GM12865 (cell line): Measurements from ENCODE around the gene TNFRSF25.
A peak's percentile ranks its signal among the peaks of the same experiment; 100 is the strongest.

Source experiments
- DNase-seq: peaks from one replicate; pipeline ENCODE4 v3.0.0; 2010; ENCODE audit warnings: low read depth
- H3K4me3 ChIP-seq: 2 replicates; pipeline ENCODE4 v1.5.1; 2011; ENCODE audit warnings: mild to moderate bottlenecking, low read depth, low read length, control low read depth
- TF ChIP-seq, protein P1 (sequence below): IDR thresholded peaks from 2 replicates; pipeline ENCODE4 v1.5.1; 2011; ENCODE audit warnings: low read length, control low read depth, low read depth, inconsistent platforms; ENCODE audit not compliant: insufficient read depth; ENCODE audit errors: missing control alignments

Gene TNFRSF25

GRCh38 chr1:6423321-6423999 lies 42.5 kb downstream of the TNFRSF25 start:
- no peak overlapping the region for H3K4me3 ChIP-seq
- DNase-seq: peak; percentile 63
- TF ChIP-seq, protein P1, sequence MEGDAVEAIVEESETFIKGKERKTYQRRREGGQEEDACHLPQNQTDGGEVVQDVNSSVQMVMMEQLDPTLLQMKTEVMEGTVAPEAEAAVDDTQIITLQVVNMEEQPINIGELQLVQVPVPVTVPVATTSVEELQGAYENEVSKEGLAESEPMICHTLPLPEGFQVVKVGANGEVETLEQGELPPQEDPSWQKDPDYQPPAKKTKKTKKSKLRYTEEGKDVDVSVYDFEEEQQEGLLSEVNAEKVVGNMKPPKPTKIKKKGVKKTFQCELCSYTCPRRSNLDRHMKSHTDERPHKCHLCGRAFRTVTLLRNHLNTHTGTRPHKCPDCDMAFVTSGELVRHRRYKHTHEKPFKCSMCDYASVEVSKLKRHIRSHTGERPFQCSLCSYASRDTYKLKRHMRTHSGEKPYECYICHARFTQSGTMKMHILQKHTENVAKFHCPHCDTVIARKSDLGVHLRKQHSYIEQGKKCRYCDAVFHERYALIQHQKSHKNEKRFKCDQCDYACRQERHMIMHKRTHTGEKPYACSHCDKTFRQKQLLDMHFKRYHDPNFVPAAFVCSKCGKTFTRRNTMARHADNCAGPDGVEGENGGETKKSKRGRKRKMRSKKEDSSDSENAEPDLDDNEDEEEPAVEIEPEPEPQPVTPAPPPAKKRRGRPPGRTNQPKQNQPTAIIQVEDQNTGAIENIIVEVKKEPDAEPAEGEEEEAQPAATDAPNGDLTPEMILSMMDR: peak; percentile 90

GRCh38 chr1:6421266-6421665 lies 44.7 kb downstream of the TNFRSF25 start:
- TF ChIP-seq, protein P1: no peak
- H3K4me3 ChIP-seq: no peak overlapping the region
- no peak for DNase-seq

GRCh38 chr1:6420454-6421042 lies 45.4 kb downstream of the TNFRSF25 start:
- H3K4me3 ChIP-seq: no peak overlapping the region
- no peak for DNase-seq
- TF ChIP-seq, protein P1: no peak

- DNase-seq: no peak
- TF ChIP-seq, protein P1: no peak
- no peak within 1 kb of the TSS; the same call in none of the 2 replicates for H3K4me3 ChIP-seq
Measured at GRCh38 chr1:6419804-6420453, 46.0 kb downstream of the TNFRSF25 start, which contains the start of gene HES2. Gene HES2 (minus strand): TSS chr1:6419919. CDS start chr1:6419820, 99 bp downstream.

- no peak overlapping the region; the same call in 1 of the 2 replicates for H3K4me3 ChIP-seq
- TF ChIP-seq, protein P1: no peak
- DNase-seq: no peak
Measured at GRCh38 chr1:6419397-6419803, 46.6 kb downstream of the TNFRSF25 start.

DNA sequence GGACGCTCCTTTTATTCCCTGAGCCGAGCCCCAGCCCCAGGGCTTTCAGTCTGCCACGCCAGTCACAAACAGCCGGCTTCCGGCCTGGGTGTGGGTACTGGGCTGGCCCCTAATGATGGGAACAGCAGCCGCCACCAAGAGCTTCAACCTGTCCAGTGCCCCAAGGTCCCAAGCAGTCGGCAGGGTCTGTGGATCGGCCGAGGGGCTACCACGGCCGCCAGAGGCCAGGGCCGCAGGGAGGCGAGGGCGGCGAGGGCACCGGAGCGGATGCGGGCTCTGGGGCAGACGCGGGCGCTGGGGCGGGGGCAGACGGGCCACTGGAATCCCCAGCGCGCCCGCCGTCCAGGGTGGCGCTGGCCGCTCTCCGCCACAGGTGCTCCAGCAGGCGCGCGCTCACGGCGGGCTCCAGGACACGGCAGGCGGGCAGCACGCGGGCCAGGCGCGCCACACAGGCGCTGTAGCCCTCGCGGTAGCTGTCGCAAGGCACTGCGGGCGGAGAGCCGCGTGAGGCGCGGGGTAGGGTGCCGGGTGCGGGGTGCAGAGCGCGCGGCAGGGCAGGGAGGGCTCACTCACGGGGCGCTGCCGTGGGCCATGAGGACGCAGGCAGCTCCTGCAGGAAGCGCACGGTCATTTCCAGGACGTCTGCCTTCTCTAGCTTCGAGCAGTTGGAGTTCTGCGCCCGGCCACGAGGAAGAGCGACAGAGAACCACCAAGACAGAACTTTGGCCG lies 47.1 kb downstream of the TNFRSF25 start:
- no peak for DNase-seq
- H3K4me3 ChIP-seq: no peak overlapping the region; the same call in 1 of the 2 replicates
- TF ChIP-seq, protein P1: no peak
